NCI-H1105 (cell line): ENCODE measurements around the gene UBE4B.
"Not testable (repeated sequence)": the region's sequence is repeated elsewhere in the genome, so short reads cannot be mapped to it uniquely, and the experiment has no call there.

ENCODE experiments used
- DNase-seq: peaks from one replicate; lab custom pipeline; 2025; lab: John Stamatoyannopoulos, UW

The UBE4B gene

DNA sequence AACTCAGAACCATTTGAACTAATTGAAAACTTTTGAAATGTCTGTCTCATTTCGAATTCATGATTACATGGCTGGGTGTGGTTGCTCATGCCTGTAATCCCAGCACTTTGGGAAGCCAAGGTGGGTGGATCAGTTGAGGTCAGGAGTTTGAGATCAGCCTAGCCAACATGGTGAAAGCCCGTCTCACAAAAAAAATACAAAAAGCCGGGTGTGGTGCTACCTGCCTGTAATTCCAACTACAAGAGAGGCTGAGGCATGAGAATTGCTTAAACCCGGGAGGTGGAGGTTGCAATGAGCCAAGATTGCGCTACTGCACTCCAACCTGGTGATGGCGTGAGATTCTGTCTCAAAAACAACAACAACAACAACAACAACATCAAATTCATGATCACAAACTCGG is 40.6 kb downstream of the UBE4B start:
- not testable (repeated sequence) for DNase-seq

GRCh38 chr1:10074059-10074851 is 41.5 kb downstream of the UBE4B start:
- no peak for DNase-seq

GRCh38 chr1:10074852-10075730 is 42.3 kb downstream of the UBE4B start:
- DNase-seq: no peak

DNA sequence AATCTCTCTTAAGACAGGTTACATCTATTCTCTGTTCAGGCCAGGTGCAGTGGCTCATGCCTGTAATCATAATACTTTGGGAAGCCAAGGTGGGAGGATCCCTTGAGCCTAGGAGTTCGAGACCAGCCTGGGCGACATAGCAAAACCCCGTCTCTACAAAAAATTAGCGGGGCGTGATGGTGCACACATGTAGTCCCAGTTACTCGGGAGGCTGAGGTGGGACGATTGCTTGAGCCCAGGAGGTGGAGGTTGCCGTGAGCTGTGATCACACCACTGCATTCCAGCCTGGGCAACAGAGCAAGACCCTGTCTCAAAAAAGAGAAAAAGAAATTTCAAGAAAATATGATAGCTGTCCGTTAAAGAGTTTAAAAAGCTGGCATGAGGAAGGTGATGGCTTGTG is 43.0 kb downstream of the UBE4B start:
- no peak for DNase-seq

DNA sequence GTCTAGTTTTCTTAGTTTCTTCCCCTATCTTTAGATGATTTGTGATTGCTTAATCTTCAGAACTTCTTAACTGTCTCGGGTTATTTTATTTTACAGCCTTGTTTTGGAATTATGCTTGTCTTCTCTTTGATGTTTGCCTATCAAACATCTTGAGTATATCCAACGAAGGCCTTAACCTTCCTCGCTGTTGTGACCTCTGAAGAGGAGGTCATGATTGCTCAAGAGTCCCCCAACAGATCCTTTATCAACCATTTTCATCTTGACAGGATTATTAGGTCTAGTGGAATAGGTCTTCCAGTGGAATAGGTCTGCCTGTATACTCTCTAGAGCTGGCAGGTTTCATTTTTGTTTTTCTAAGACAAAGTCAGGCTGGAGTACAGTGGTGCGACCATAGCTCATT is 45.7 kb downstream of the UBE4B start:
- no peak for DNase-seq

DNA sequence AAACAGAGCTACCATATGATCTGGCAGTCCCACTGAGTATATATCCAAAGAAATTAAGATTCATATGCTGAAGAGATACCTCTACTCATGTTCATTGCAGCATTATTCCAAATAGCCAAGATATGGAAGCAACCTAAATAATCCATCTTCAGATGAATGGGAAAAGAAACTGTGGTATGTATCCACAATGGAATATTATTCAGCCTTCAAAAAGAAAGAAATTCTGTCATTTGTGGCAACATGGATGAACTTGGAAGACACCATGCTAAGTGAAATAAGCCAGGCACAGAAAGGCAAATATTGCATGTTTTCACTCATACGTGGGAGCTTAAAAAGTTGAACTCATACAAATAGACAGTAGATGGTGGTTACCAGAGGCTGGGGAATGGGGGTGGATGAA is 47.8 kb downstream of the UBE4B start:
- DNase-seq: no peak

GRCh38 chr1:10082785-10083479 is 50.2 kb downstream of the UBE4B start:
- DNase-seq: no peak

- no peak for DNase-seq
These were observed 51.3 kb downstream of the UBE4B start for GRCh38 chr1:10084045-10084444.

DNA sequence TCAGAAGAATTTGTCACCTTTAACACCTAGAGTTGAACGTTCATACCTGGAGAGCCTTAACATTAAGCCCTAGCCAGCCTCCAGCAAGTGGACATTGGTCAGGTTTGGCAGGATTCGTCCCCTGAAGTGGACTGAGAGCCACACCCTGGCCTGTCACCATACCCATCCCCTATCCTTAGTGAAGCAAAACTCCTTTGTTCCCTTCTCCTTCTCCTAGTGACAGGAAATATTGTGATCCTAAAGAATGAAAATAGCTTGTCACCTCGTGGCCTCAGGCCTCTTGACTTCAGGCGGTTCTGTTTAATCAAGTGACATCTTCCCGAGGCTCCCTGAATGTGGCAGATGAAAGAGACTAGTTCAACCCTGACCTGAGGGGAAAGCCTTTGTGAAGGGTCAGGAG is 52.3 kb downstream of the UBE4B start:
- DNase-seq: no peak

GRCh38 chr1:10087210-10087609 is 54.5 kb downstream of the UBE4B start:
- DNase-seq: no peak

DNA sequence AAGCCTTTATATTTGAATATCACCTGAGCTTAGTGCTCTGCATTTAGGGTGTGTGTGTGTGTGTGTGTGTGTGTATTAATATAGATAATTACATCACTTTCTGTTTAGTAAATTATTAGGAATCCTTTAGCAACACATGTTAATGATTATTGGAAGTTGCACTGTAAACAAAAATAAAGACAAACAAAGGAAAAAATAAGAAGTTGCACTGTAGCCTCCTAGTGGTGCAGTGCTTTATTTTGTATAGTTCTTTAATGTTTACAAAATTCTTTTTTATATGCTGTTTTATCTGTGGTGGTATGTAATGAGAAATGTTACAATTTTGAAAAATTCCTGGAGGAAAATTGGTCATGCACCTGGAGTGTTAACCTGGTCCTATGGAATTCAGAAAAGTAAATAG is 69.2 kb downstream of the UBE4B start:
- DNase-seq: no peak

- no peak for DNase-seq
These were observed 70.4 kb downstream of the UBE4B start for GRCh38 chr1:10103193-10103592.

DNA sequence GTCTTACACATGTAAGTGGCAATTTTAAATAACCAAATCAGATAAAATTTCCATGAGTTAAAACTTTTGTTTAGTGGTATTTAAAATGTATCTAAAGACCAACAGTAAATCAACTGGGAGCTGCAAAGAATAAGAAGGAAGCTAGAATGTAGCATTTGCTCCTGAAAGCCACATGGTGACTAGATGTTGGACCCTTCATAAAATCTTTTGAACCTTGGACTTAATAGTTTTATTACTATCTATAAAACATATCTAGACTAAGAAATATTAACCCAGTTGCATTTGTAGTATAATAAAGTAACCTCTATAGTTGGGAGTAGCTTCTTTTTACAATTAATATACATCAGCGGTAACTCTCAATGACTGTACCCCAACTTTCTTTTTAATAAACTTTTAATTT is 72.1 kb downstream of the UBE4B start:
- DNase-seq: no peak

DNA sequence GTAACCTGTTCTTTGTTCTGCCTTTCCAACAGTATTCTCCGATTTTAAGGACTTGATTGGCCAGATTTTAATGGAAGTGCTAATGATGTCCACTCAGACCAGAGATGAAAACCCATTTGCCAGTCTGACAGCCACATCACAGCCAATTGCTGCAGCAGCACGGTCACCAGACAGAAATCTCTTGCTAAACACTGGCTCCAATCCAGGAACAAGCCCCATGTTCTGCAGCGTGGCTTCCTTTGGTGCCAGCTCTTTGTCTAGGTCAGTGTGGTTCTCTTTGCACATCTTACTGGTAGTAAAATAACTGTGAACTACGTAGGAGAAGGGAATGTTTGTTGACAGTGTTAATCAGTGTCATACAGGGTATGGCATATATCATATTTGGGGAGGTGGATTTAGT is 72.7 kb downstream of the UBE4B start:
- peak; percentile 21 for DNase-seq

- no peak for DNase-seq
These were observed 73.5 kb downstream of the UBE4B start for GRCh38 chr1:10106241-10106640.

DNA sequence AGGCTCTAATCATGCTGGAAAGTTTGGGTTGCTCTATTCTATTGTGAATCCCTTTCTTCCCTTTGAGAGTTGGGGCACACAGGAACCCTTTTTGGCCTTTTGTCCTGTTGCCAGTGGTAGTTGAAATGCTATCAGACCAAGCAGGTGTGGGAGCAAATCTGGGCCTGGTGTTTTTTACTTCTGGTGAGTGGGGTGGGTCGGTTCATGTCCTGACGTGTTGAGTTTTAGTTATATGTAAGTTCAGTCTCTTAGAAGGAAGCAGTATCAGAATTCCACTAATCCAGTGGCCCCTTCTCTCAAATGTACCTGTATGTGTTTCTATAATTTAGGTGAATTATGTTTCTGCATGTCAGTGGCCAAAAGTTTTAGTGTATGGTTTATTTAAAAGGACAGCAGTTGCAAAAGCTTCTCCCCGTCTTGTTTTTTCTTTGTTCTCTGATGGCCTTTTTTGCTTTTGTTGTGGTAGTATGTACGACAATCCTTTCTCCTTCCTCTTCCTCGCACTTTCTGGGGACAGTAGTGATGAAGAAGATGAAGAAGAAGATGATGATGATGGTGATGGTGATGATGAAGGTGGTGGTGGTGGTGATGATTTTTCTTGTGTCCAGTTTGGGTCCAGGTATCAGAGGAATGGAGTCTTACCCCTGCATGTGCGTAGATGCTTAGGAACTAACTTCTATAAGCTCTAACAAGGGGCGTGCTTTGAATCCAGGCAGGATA is 74.2 kb downstream of the UBE4B start:
- no peak for DNase-seq

- not testable (repeated sequence) for DNase-seq
These were observed 74.7 kb downstream of the UBE4B start for GRCh38 chr1:10107476-10107847.

DNA sequence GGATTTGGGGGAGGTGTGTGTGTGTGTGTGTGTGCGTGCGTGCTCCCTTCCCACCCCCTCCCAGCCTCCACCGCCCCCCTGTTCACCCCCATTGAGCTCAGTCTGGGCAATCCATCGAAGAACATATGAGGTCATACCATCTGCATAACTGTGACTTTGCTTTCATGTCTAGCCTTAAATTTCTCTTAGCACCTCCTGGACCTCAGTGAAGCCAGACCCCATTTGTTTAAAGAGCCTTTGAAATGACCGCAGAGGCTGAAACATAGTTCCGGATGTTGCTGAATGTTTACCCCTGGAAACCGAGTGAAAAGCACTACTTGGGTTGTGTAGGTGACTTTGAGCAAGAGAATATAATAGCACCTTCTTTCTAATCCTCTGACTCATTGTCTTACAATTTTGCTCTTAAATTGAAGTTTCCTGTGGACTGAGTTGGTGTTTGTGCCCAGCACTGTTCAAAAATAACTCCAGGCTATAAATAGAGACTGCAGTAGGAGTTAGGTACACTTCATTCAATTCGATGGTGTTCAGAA is 75.4 kb downstream of the UBE4B start:
- DNase-seq: no peak

GRCh38 chr1:10108948-10109708 is 76.4 kb downstream of the UBE4B start:
- DNase-seq: no peak

DNA sequence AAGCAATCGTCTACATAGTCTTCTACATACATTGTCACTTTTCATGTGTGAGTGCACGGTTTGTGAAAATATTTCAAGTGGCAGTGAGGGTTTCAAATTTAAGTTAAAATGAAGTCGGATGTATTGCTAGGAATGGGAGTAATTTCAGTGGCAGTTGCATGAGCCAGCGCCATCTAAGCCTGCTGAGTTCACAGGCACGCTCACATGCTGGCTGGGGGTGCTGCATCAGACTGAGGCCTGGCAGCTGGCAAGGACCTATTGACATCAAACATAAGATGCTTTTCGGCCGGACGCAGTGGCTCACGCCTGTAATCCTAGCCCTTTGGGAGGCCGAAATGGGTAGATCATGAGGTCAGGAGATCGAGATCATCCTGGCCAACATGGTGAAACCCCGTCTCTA is 80.7 kb downstream of the UBE4B start:
- no peak for DNase-seq

GRCh38 chr1:10114746-10115145 is 82.0 kb downstream of the UBE4B start:
- DNase-seq: no peak
